ENCODE results near the gene TERT. TPM values are rescaled to one million over a fixed set of nuclear protein-coding genes. Genes with fewer than 3 reads are reported as not detected.

TERT gene
- total RNA-seq, 2 donors from 2014 or later: 3.5 to 16.6 TPM

DNA sequence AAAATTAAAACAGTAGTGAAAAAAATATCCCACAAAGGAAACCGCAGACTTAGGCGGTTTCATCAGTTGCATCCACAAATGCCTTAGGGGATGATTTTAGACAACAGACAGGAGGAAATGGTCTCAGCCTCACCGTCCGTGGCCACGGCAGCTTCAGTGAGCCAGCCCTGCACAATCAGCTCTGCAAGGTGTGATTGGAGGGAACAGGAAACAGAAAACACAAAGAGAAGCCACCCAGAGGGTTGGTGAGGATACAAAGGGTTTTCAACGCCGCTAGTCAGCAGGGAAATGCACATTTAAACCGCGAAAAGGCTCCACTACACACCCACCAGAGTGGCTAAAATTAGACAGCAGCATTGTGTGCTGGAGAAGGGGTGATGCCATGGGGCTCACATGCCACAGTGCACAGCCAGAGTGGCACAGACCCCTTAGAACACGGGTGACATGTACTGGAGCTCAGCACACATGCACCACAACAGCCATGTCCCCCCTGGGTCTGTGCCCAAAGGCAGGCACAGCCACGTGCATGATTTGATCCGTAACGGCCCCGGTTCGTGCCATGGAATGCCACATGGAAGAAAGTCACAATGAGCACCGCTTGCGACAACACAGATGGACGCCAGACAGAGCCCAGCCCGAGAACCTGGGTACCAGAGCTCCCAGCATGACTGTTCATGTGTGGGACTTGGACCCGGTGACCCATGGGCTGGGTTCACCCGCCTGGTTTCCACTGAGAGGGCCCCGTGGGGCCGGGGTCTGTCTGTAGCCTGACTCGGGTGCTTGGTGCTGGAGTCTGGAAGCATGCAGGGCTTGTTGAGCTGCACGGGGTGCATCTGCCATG, 18.3 kb upstream of the TERT start:
- ATAC-seq: peak; percentile 24 to 56
- peak in 1 of 2 donors; percentile 65 for DNase-seq (ENCODE audit: low spot score in 2 of 2)
- peak overlapping the region in 1 of 2 donors; percentile 33 for H3K27ac Mint-ChIP-seq
- H3K36me3 Mint-ChIP-seq: peaks cover 10 to 26% of the 10 kb centered on the region in 2 donors
- H3K9me3 Mint-ChIP-seq: peaks cover 6 to 7% of the 10 kb centered on the region in 2 donors

- H3K27ac Mint-ChIP-seq: peak overlapping the region in 1 of 2 donors; percentile 33
- peak in 1 of 2 donors; percentile 10 for ATAC-seq
These were observed 17.3 kb upstream of the TERT start for GRCh38 chr5:1312206-1312605.

DNA sequence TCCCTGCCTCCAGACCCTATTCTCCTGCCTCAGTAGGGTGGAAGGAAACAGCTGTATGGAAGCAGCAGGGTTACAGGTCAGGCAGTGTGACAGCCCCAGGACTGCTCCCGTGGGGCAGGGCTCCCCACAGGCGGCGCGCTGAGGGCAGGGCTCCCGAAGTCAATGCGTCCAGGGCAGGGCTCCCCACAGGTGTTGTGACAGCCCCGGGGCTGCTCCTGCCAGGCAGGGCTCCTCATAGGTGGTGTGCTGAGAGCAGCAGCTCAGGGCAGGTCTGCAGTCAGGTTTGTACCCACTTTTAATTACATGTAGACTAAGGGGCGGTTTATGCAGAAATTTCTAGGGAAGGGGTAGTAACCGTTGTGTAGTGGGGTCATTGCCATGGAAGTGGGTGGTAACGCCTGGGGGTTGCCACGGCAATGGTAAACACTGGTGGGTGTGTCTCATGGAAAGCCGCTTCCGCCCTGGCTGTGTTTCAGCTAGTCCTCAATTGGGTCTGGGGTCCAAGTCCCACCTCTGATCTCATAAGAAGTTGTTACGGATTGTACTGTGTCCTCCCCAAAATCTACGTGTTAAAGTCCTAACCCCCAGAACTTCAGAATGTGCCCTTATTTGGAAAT, 16.7 kb upstream of the TERT start:
- Mint-ChIP-seq H3K9me3 (peaks cover 6 to 7% of the 10 kb centered on the region in 2 donors), H3K36me3 (peaks cover 10 to 14% of the 10 kb centered on the region in 2 donors), H3K27ac (no peak overlapping the region)
- no peak for ATAC-seq
- DNase-seq (ENCODE audit: low spot score in 2 of 2): peak in 1 of 2 donors; percentile 52

More at GRCh38 chr5:1312206-1312605, 17.3 kb upstream of the TERT start:
- DNase-seq (ENCODE audit: low spot score in 2 of 2): peak in 1 of 2 donors; percentile 53
- Mint-ChIP-seq H3K36me3 (peaks cover 10 to 19% of the 10 kb centered on the region in 2 donors), H3K9me3 (peaks cover 6 to 7% of the 10 kb centered on the region in 2 donors)

DNA sequence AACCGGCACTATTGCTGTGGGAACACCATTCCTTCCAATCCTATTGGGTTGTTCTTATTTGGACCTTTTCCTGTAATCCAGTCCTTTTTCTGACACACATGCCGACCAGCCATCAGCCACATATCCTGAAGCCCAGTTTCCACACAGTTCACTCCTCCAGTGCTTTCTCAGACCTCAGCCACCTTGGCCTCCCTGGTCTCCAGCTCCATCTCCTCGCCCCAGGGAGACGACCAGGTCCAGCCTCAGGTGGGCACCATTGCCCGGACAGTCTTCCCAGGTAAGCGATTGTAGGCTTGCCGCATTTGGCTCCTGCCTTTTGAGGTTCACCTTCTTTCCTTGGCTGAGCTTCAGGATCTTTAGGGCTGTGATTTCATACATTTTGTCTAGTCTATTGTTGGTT, 15.2 kb upstream of the TERT start:
- no peak overlapping the region for H3K27ac Mint-ChIP-seq
- ATAC-seq: no peak
- peak in 1 of 2 donors; percentile 26 for DNase-seq (ENCODE audit: low spot score in 2 of 2)
- H3K9me3 Mint-ChIP-seq: peaks cover 6 to 7% of the 10 kb centered on the region in 2 donors
- peaks cover 10 to 14% of the 10 kb centered on the region in 2 donors for H3K36me3 Mint-ChIP-seq

GRCh38 chr5:1304033-1304432, 9.2 kb upstream of the TERT start:
- no peaks in the 10 kb centered on the region for H3K9me3 Mint-ChIP-seq
- ATAC-seq (no peak), DNase-seq (ENCODE audit: low spot score in 2 of 2) (no peak)
- no peak overlapping the region for H3K27ac Mint-ChIP-seq
- H3K36me3 Mint-ChIP-seq: no peaks in the 10 kb centered on the region

- H3K36me3 Mint-ChIP-seq: no peaks in the 10 kb centered on the region
- no peak overlapping the region for H3K27ac Mint-ChIP-seq
- ATAC-seq (no peak), DNase-seq (ENCODE audit: low spot score in 2 of 2) (no peak)
- H3K9me3 Mint-ChIP-seq: no peaks in the 10 kb centered on the region
These were observed 7.4 kb upstream of the TERT start for GRCh38 chr5:1302258-1302657.

DNA sequence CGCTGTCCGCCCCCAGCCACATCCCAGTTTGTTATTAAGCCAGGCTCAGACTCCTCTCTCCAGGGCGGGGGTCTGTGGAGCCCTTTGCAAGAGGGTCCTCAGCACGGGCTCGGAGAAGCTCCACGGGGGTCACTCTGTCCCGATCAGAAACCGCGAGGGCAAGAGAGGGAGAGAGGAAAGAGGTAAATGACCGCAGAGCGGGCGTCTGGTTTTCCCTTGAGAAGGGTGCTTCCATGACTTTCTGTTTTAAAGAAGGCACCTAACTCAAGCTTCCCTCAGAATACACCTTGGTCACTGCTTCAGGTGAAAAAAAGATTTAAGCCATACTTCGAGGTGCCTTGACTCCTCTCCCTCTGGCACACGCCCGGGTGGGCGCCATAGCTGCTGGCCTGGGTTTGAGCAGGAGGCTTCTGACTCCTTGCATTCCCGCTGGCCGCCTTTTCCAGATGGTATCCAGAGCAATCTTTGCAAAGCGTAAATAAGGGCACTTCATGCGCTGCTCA, 5.8 kb upstream of the TERT start:
- H3K9me3 Mint-ChIP-seq: no peaks in the 10 kb centered on the region
- no peak for DNase-seq (ENCODE audit: low spot score in 2 of 2)
- no peaks in the 10 kb centered on the region for H3K36me3 Mint-ChIP-seq
- H3K27ac Mint-ChIP-seq: no peak overlapping the region
- no peak for ATAC-seq

GRCh38 chr5:1299961-1300360, 5.1 kb upstream of the TERT start:
- peak in 1 of 2 donors; percentile 38 for DNase-seq (ENCODE audit: low spot score in 2 of 2)
- Mint-ChIP-seq H3K27ac (no peak overlapping the region), H3K9me3 (no peaks in the 10 kb centered on the region), H3K36me3 (no peaks in the 10 kb centered on the region)
- no peak for ATAC-seq

DNA sequence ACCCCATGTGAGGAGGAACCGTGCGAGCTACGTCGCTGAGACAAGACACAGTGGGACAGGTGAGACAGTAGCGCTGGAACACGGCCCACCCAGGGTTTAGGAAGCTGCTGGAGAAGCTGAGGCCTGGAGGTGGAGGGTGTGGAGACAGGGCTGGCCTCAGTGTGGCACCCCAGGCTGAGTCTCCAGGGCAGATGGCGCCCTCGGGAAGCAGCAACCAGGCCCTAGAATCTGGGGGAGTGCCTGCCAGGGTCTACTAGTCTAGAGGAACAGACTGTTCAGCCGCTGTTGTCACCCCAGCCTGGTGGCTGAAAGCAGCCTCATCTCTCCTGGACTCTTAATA, 4.6 kb upstream of the TERT start:
- H3K27ac Mint-ChIP-seq: peak overlapping the region in 1 of 2 donors; percentile 44
- H3K9me3 Mint-ChIP-seq: no peaks in the 10 kb centered on the region
- H3K36me3 Mint-ChIP-seq: no peaks in the 10 kb centered on the region
- no peak for ATAC-seq
- DNase-seq (ENCODE audit: low spot score in 2 of 2): peak in 1 of 2 donors; percentile 44

DNA sequence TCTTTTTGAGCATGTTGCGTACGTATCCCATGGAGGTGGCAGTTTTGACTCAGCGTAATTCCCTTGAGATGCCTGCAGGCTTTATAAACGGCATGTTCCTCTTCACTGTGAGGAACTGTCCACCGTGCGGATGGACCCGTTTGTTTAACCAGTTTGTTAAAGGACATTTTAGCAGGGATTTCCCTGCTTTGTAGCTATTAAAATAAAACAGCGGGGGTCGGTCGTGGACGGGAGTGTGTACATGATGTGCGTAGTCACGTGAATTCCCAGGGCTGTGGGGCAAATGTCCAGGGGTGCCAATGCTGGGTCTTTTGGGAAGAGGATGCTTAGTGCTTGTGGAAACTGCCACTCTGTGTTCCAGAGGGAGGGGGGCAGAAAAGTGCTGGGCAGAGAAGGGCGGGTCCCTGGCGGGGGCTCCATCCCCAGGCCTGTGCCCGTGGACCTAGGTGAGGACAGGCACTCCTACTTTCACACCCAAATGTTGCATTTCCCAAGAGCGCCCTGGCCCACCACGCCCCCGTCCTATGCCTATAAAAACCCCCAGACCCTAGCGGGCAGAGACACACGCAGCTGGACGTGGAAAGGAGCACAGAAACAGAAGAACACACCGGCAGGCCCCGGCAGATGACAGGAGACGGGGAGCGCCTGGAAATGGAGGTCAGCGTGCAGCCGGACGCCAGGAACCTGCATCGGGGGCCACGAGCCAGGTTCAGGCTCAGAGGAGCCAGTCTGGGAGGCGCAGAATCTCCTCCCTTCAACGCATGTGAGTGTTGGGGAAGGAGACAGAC, 4.0 kb upstream of the TERT start:
- ATAC-seq (no peak), DNase-seq (ENCODE audit: low spot score in 2 of 2) (peak in 1 of 2 donors; percentile 40)
- Mint-ChIP-seq H3K36me3 (no peaks in the 10 kb centered on the region), H3K27ac (peak overlapping the region in 1 of 2 donors; percentile 44), H3K9me3 (no peaks in the 10 kb centered on the region)

- H3K27ac Mint-ChIP-seq: no peak overlapping the region
- no peak for ATAC-seq
These were observed 3.2 kb upstream of the TERT start for GRCh38 chr5:1298067-1298551.

GRCh38 chr5:1297243-1297642, 2.4 kb upstream of the TERT start:
- DNase-seq (ENCODE audit: low spot score in 2 of 2) (peak in 1 of 2 donors; percentile 33), ATAC-seq (no peak)
- Mint-ChIP-seq H3K27ac (no peak overlapping the region), H3K36me3 (no peaks in the 10 kb centered on the region), H3K9me3 (no peaks in the 10 kb centered on the region)

More at GRCh38 chr5:1298067-1298551, 3.2 kb upstream of the TERT start:
- no peaks in the 10 kb centered on the region for H3K36me3 Mint-ChIP-seq
- DNase-seq (ENCODE audit: low spot score in 2 of 2): peak in 1 of 2 donors; percentile 30
- H3K9me3 Mint-ChIP-seq: no peaks in the 10 kb centered on the region

GRCh38 chr5:1295650-1296037, 776 bp upstream of the TERT start:
- Mint-ChIP-seq H3K36me3 (no peaks in the 10 kb centered on the region), H3K27ac (no peak overlapping the region), H3K9me3 (no peaks in the 10 kb centered on the region)
- DNase-seq (ENCODE audit: low spot score in 2 of 2) (peak in 1 of 2 donors; percentile 48), ATAC-seq (no peak)

DNA sequence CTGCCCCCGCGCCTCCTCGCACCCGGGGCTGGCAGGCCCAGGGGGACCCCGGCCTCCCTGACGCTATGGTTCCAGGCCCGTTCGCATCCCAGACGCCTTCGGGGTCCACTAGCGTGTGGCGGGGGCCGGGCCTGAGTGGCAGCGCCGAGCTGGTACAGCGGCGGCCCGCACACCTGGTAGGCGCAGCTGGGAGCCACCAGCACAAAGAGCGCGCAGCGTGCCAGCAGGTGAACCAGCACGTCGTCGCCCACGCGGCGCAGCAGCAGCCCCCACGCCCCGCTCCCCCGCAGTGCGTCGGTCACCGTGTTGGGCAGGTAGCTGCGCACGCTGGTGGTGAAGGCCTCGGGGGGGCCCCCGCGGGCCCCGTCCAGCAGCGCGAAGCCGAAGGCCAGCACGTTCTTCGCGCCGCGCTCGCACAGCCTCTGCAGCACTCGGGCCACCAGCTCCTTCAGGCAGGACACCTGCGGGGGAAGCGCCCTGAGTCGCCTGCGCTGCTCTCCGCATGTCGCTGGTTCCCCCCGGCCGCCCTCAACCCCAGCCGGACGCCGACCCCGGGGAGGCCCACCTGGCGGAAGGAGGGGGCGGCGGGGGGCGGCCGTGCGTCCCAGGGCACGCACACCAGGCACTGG, 548 bp downstream of the TERT start:
- peak; percentile 29 to 37 for ATAC-seq
- Mint-ChIP-seq H3K27ac (no peak overlapping the region), H3K36me3 (no peaks in the 10 kb centered on the region), H3K9me3 (no peaks in the 10 kb centered on the region)
- DNase-seq (ENCODE audit: low spot score in 2 of 2): peak in 1 of 2 donors; percentile 51

- DNase-seq (ENCODE audit: low spot score in 2 of 2): peak in 1 of 2 donors; percentile 54
- no peak for ATAC-seq
- H3K27ac Mint-ChIP-seq: no peak overlapping the region
- H3K36me3 Mint-ChIP-seq: peaks cover 1 to 3% of the 10 kb centered on the region in 2 donors
- no peaks in the 10 kb centered on the region for H3K9me3 Mint-ChIP-seq
These were observed 1.3 kb downstream of the TERT start for GRCh38 chr5:1293416-1294205.
